ENCODE data around the gene PUM1.

Gene PUM1

DNA sequence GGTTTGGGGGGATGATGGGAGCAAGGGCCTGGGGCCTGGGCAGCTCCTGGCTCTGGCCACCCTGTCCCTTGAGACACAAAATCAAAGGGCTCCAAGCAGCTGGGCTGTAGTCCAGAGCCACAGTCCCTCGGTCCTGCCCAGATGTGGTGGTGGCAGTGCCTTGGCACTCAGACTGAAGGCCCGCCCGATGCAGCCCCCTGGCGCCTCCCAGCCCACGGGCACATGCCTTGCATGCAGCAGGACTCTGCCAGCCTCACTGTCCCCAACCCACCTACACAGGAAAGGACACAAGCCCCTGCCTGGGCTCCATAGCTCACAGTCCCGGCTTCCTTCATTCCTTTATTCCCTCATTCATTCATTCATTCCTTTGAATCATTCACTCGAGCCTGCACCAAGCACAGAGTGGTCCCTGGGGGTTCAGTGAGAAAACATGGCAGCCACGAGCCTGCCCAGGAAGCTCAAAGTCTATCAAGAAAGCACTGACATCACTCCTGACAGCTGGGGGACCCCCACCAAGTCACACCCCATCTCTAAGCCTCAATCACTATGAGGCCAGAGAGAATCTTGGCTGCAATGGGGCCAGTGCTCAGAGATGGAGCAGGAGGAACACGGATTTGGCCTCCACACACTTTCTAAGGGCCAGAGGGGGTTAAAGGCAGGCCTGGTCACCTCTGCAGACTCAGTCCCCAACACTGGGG is 162.8 kb downstream of the PUM1 start:
- TF ChIP-seq, protein P1, sequence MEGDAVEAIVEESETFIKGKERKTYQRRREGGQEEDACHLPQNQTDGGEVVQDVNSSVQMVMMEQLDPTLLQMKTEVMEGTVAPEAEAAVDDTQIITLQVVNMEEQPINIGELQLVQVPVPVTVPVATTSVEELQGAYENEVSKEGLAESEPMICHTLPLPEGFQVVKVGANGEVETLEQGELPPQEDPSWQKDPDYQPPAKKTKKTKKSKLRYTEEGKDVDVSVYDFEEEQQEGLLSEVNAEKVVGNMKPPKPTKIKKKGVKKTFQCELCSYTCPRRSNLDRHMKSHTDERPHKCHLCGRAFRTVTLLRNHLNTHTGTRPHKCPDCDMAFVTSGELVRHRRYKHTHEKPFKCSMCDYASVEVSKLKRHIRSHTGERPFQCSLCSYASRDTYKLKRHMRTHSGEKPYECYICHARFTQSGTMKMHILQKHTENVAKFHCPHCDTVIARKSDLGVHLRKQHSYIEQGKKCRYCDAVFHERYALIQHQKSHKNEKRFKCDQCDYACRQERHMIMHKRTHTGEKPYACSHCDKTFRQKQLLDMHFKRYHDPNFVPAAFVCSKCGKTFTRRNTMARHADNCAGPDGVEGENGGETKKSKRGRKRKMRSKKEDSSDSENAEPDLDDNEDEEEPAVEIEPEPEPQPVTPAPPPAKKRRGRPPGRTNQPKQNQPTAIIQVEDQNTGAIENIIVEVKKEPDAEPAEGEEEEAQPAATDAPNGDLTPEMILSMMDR (IDR thresholded peaks at IDR 0.05; ENCODE audit: extremely low read depth, missing control alignments) = no peak
- no peak for DNase-seq (ENCODE audit: low spot score)

DNA sequence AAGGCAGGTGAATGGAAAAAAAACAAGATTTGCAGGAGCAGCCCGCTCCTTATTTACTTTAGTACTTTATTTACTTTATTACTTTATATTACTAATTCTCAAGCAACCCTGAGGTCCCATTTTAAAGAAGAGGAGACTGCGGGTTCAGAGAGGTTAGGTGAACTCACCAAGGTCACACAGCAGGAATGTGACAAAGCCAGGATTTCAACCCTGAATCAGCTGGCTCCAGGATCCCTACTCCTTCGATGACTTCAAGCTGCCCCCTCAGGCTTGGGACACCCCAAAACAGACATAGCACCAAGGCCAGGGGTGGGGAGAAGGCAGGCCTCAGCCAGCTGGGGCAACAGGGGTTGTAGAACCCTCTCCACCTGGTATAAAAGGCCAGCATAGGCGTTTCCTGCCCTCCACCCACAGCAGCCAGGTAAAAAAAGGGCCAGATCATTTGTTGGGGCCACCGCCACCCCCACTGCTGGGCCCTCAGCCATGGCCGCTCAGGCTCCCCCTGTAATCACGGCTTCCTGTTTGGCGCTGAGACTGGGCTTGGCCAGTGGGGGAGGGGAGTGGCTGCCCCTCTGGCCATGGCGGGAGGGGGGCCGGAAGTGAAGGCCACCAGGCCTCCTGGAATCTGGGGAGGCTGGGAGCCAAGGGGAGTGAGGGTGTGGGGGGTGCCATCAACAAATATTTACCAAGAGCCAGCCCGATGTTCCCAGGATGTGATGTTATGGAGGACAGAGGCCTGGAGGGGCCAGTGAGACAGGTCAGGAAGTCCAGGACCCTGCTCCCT is 163.5 kb downstream of the PUM1 start:
- no peak for DNase-seq (ENCODE audit: low spot score)
- TF ChIP-seq, protein P1 (IDR thresholded peaks at IDR 0.05; ENCODE audit: extremely low read depth, missing control alignments) = no peak

DNA sequence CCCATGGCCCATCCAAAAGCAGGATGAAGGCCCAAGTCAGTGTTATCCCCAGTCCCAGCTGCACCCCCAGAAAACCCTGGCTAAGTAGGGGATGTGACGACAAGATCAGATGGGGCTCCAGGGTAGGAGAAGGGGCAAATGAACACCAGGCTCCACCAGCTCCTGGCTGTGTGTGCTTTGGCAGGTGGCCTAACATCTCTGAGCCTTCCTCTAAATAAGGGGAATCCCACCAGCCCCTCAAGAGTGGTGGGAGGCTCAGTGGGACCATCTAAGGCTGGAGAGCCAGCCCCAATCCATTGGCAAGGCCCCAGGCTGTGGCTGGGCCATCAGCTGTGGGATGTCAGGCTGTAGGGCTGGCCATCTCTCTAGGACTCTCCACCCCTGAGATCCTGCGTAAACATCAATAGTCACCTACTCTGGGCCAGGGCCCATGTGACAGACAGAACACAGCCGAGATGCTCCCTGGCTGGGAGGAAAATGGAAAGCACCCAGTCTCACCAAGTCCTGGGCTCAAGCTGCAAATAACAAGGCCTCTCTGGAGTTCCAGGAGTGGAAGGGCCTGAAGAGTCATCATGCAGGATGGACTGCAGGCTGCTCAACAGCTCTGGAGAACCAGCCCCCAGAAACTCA is 164.5 kb downstream of the PUM1 start:
- TF ChIP-seq, protein P1 (IDR thresholded peaks at IDR 0.05; ENCODE audit: extremely low read depth, missing control alignments) = no peak
- DNase-seq (ENCODE audit: low spot score) = no peak

DNA sequence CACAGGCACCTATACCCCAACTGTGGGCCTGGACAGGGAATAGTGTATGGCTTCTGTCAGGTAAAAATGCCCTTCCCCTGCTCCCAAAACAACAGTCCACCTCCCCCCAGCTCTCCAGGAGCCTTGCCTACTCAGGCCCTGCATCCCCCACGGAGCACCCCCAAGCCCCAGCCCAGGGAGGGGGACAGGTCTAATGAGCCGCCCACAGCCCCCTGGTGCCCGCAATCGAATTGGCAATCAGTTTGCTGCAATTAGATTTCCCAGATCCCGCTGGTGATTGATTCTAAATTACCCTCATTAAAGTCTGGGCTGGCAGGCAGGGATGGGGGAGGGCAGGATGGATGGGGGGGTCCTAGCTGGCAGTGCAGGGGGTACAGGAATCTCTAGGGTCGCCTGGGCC is 165.0 kb downstream of the PUM1 start:
- no peak for DNase-seq (ENCODE audit: low spot score)
- TF ChIP-seq, protein P1 (IDR thresholded peaks at IDR 0.05; ENCODE audit: extremely low read depth, missing control alignments) = no peak

DNA sequence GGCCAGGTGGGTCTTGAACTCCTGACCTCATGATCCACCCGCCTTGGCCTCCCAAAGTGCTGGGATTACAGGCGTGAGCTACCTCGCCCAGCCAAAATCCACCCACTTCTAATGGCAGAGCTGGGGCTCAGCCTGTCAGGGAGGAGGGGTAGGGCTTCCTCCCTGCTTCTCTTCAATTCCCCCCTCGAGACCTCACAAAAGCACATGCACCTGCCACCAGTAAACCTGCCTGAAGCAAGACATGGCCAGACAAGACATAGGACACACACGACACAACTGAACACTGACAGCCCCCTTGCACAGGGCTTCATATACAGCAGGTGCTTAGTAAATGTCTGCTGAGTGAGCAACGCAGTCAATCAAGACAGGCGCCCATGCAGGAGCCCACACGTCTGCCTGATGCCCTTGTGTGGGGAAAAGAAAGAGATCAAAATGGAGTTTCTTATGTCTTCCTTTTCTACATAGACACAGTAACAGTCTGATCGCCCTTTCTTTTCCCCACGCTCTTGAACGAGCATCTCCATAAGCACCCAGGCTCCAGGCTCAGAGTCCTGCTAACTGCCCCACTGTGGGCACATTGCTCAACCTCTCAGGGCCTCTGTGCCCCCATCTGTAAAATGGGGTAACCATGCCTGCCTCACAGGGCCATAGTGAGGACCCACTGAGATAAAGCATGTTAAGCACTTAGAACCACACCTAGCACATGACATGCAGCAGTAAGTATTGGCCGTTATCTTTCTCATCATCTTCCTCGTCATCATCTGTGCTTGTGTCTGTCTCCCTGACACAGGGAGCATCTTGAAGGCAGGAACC is 165.7 kb downstream of the PUM1 start:
- DNase-seq (ENCODE audit: low spot score) = no peak

DNA sequence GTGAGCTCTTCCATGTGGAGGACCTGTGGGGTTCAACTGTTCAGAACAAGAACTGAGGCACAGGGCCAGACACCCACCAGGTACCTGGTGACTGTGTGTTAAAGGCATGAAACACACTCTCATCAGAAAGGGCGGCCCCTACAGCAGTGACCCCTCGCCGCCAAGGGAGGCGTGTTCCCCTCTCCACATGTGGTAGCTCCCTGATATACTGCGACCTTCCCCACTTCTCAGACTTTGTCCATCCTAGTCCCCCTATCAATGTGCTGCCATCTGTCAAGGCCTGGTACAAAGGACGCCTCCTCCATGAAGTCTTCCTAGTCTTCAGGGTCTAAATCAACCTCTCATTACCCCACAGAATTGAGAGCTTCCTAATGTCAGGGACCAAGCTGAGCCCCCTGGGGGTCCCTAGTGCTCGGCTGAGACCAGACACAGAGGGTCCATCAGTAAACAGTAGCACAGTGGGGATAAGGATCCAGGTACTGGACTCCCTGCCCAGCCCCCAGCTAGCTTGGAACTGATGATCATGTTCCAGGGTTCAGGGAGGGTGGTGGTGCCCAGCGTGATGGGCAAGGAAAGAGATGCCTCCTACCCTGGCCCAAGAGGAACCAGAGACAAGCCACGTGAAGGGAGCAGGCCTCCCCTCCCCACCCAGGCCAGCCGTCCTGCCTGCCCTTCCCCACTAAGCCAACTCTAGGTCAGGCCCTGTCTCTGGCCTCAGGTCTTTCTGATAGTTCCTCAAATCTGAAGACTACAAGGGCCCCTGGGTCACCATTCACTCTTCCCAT is 167.3 kb downstream of the PUM1 start:
- no peak for DNase-seq (ENCODE audit: low spot score)
- TF ChIP-seq, protein P1 (IDR thresholded peaks at IDR 0.05; ENCODE audit: extremely low read depth, missing control alignments) = no peak

More for the DNA sequence above, 165.7 kb downstream of the PUM1 start:
- TF ChIP-seq, protein P1 (IDR thresholded peaks at IDR 0.05; ENCODE audit: extremely low read depth, missing control alignments) = no peak
